Measurements from ENCODE around the gene GNB1. TPM values are rescaled to one million over a fixed set of nuclear protein-coding genes. Genes with fewer than 3 reads are reported as not detected.

GNB1 gene
- total and polyA plus RNA-seq, 4 donors: 114 to 338 (median 191) TPM

- peak in 1 of 3 donors; percentile 24 for DNase-seq
- no peak for TF ChIP-seq CTCF (IDR thresholded peaks at IDR 0.05; ENCODE audit: control extremely low read depth, extremely low read depth)
- Histone ChIP-seq H3K9me3 (ENCODE audit: control insufficient read depth in 4 of 4, insufficient read depth in 3 of 4, low read length in 3 of 4) (no peaks in the 10 kb centered on the region), H3K36me3 (ENCODE audit: control insufficient read depth in 4 of 4, insufficient read depth in 4 of 4, low read length in 4 of 4) (no peaks in the 10 kb centered on the region), H3K27ac (ENCODE audit: low read depth in 1 of 2, low read length in 1 of 2) (no peak overlapping the region), H3K4me1 (ENCODE audit: control insufficient read depth in 5 of 5, insufficient read depth in 5 of 5, low read length in 5 of 5) (peaks cover 0 to 7% (median 0%) of the 10 kb centered on the region in 5 donors), H3K4me3 (no peak overlapping the region), H3K27me3 (ENCODE audit: control insufficient read depth in 3 of 3, insufficient read depth in 3 of 3, low read length in 2 of 3) (peaks cover 0 to 4% (median 0%) of the 10 kb centered on the region in 3 donors), H3K9ac (ENCODE audit: insufficient read depth in 1 of 2, low read length in 2 of 2) (no peak overlapping the region)
- 36 to 39% methylated on average over 15 to 18 of the region's 18 CpGs for WGBS, 2 donors
- ATAC-seq (ENCODE audit: insufficient read depth, low FRiP score): no peak
These were observed 33.5 kb upstream of the GNB1 start for GRCh38 chr1:1924386-1924785.

GRCh38 chr1:1922956-1923833 lies 32.3 kb upstream of the GNB1 start:
- peak in 1 of 3 donors; percentile 6 for DNase-seq
- TF ChIP-seq CTCF (IDR thresholded peaks at IDR 0.05; ENCODE audit: control extremely low read depth, extremely low read depth): no peak
- no peak for ATAC-seq (ENCODE audit: insufficient read depth, low FRiP score)
- Histone ChIP-seq H3K27ac (ENCODE audit: low read depth in 1 of 2, low read length in 1 of 2) (no peak overlapping the region), H3K27me3 (ENCODE audit: control insufficient read depth in 3 of 3, insufficient read depth in 3 of 3, low read length in 2 of 3) (peaks cover 0 to 4% (median 0%) of the 10 kb centered on the region in 3 donors), H3K4me1 (ENCODE audit: control insufficient read depth in 5 of 5, insufficient read depth in 5 of 5, low read length in 5 of 5) (peaks cover 0 to 12% (median 3%) of the 10 kb centered on the region in 5 donors), H3K4me3 (no peak overlapping the region), H3K9me3 (ENCODE audit: control insufficient read depth in 4 of 4, insufficient read depth in 3 of 4, low read length in 3 of 4) (no peaks in the 10 kb centered on the region), H3K36me3 (ENCODE audit: control insufficient read depth in 4 of 4, insufficient read depth in 4 of 4, low read length in 4 of 4) (no peaks in the 10 kb centered on the region), H3K9ac (ENCODE audit: insufficient read depth in 1 of 2, low read length in 2 of 2) (no peak overlapping the region)
- 76 to 78% methylated on average over 29 of the region's 29 CpGs for WGBS, 2 donors

GRCh38 chr1:1922702-1922955 lies 31.7 kb upstream of the GNB1 start:
- WGBS, 2 donors: 87 to 91% methylated on average over 6 of the region's 6 CpGs
- DNase-seq (no peak), ATAC-seq (ENCODE audit: insufficient read depth, low FRiP score) (no peak)
- peaks cover 0 to 4% (median 0%) of the 10 kb centered on the region in 3 donors for H3K27me3 ChIP-seq (ENCODE audit: control insufficient read depth in 3 of 3, insufficient read depth in 3 of 3, low read length in 2 of 3)
- no peak overlapping the region for H3K9ac ChIP-seq (ENCODE audit: insufficient read depth in 1 of 2, low read length in 2 of 2)
- no peak overlapping the region for H3K27ac ChIP-seq (ENCODE audit: low read depth in 1 of 2, low read length in 1 of 2)
- H3K36me3 ChIP-seq (ENCODE audit: control insufficient read depth in 4 of 4, insufficient read depth in 4 of 4, low read length in 4 of 4): no peaks in the 10 kb centered on the region
- peaks cover 0 to 15% (median under 1%) of the 10 kb centered on the region in 5 donors for H3K4me1 ChIP-seq (ENCODE audit: control insufficient read depth in 5 of 5, insufficient read depth in 5 of 5, low read length in 5 of 5)
- no peak overlapping the region for H3K4me3 ChIP-seq
- no peaks in the 10 kb centered on the region for H3K9me3 ChIP-seq (ENCODE audit: control insufficient read depth in 4 of 4, insufficient read depth in 3 of 4, low read length in 3 of 4)
- no peak for TF ChIP-seq CTCF (IDR thresholded peaks at IDR 0.05; ENCODE audit: control extremely low read depth, extremely low read depth)

Measured in lung (tissue), 12 donors.